Glutamatergic neuron (in vitro differentiated cells): ENCODE data around the gene DLL4. TPM values are rescaled to one million over a fixed set of nuclear protein-coding genes. Genes with fewer than 3 reads are reported as not detected.
"Not testable (repeated sequence)": the region's sequence is repeated elsewhere in the genome, so short reads cannot be mapped to it uniquely, and the experiment has no call there.

Experiments
- DNase-seq: peaks from one replicate; pipeline ENCODE4 v3.0.0; 2022
- H3K27ac Mint-ChIP-seq: one replicate; pipeline ENCODE4 v1.8.0; 2020; ENCODE audit warnings: mild to moderate bottlenecking, mixed read lengths, inconsistent platforms; ENCODE audit not compliant: unreplicated experiment
- H3K27me3 Mint-ChIP-seq: one replicate; pipeline ENCODE4 v1.8.0; 2020; ENCODE audit warnings: mild to moderate bottlenecking, moderate library complexity, mixed read lengths, inconsistent platforms; ENCODE audit not compliant: unreplicated experiment
- H3K36me3 Mint-ChIP-seq: one replicate; pipeline ENCODE4 v1.8.0; 2020; ENCODE audit warnings: mild to moderate bottlenecking, mixed read lengths, inconsistent platforms; ENCODE audit not compliant: unreplicated experiment
- H3K4me1 Mint-ChIP-seq: one replicate; pipeline ENCODE4 v1.8.0; 2020; ENCODE audit warnings: mild to moderate bottlenecking, low read depth, mixed read lengths, inconsistent platforms; ENCODE audit not compliant: unreplicated experiment
- H3K4me3 Mint-ChIP-seq: one replicate; pipeline ENCODE4 v1.8.0; 2020; ENCODE audit warnings: mild to moderate bottlenecking, mixed read lengths, inconsistent platforms; ENCODE audit not compliant: unreplicated experiment
- H3K9me3 Mint-ChIP-seq: one replicate; pipeline ENCODE4 v1.8.0; 2020; ENCODE audit warnings: mild to moderate bottlenecking, moderate library complexity, mixed read lengths, inconsistent platforms; ENCODE audit not compliant: unreplicated experiment
- total RNA-seq: library from RNA; stranded (reverse); fragmentation: NEBNext Ultra II Directional; extraction: Animal tissue kit (Norgen Biotek cat#: 25700); gene quantifications from one replicate; pipeline ENCODE4 v1.2.1, GENCODE V29; 2021; ENCODE audit not compliant: unreplicated experiment
- TF ChIP-seq, protein P1 (sequence below): fragments of 200-600 bp; sonication (generic); IDR thresholded peaks from one replicate; pipeline ENCODE4 v1.5.0; 2021; ENCODE audit not compliant: partially characterized antibody, unreplicated experiment

The DLL4 gene
- total RNA-seq, 1 donor from 2014 or later: 12.5 TPM

DNA sequence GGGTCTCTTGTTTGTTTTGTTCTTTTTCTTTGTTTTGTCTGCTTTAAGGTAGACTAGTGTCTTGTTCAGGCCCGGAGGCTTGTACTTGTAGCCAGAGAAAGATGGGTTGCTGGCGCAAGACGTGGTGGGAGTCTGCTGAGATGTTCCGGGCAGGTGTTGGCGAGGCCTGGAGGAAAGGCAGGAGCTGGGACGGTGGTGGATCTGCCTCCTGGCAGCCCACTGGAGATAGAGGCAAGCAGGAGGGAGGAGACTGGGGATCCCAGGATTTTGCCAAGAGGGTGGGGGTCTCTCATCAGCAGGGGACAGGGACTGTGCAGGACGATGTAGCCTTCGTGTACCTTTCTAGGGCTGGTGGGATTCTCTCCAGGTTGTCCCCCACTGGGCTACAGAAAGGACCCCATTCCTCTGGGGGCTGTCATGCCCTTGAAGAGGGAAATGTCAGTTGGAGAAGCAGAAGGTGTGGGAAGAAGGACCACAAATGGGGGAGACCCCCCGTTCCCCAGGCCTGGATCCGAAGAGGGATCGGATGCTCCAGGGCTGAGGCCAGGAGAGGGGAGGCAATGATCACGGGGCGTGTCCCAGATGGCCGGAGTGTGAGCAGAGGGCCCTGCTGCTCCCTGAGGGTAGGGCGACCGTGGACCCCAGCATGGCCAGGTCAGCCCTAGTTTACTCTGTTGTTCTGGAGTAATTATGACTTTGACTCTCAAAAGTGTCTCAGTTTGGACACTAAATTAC lies 31.2 kb downstream of the DLL4 start:
- H3K27me3 Mint-ChIP-seq: peaks cover 10% of the 10 kb centered on the region
- peaks cover 7% of the 10 kb centered on the region for H3K4me1 Mint-ChIP-seq
- peaks cover 4% of the 10 kb centered on the region for H3K9me3 Mint-ChIP-seq
- no peak for DNase-seq
- TF ChIP-seq, protein P1, sequence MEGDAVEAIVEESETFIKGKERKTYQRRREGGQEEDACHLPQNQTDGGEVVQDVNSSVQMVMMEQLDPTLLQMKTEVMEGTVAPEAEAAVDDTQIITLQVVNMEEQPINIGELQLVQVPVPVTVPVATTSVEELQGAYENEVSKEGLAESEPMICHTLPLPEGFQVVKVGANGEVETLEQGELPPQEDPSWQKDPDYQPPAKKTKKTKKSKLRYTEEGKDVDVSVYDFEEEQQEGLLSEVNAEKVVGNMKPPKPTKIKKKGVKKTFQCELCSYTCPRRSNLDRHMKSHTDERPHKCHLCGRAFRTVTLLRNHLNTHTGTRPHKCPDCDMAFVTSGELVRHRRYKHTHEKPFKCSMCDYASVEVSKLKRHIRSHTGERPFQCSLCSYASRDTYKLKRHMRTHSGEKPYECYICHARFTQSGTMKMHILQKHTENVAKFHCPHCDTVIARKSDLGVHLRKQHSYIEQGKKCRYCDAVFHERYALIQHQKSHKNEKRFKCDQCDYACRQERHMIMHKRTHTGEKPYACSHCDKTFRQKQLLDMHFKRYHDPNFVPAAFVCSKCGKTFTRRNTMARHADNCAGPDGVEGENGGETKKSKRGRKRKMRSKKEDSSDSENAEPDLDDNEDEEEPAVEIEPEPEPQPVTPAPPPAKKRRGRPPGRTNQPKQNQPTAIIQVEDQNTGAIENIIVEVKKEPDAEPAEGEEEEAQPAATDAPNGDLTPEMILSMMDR: no peak
- no peak overlapping the region for H3K27ac Mint-ChIP-seq
- H3K4me3 Mint-ChIP-seq: no peak overlapping the region
- H3K36me3 Mint-ChIP-seq: peaks cover 5% of the 10 kb centered on the region

DNA sequence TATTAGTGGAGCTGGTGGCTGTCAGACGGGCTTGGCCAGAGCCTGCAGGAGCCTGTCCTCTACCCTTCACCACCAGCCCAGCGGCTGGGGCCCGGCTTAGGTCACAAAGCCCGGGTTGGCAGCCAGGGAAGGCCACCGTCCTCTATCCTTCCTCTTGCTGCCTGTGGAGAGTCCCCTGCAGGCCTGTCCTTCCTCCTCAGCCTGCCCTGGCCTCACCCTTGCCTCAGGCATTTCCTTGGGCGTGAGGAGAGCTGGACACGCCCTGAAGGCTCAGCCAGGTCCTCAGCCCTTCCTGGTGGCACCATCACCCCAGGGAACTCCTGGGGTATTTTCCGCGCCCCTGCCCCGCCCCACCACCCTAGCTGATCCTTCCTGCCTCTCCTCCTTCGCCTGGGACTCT lies 31.8 kb downstream of the DLL4 start:
- Mint-ChIP-seq H3K27ac (no peak overlapping the region), H3K36me3 (peaks cover 5% of the 10 kb centered on the region), H3K9me3 (peaks cover 4% of the 10 kb centered on the region), H3K4me1 (peaks cover 8% of the 10 kb centered on the region), H3K27me3 (peaks cover 10% of the 10 kb centered on the region), H3K4me3 (no peak overlapping the region)
- no peak for DNase-seq
- TF ChIP-seq, protein P1: no peak

DNA sequence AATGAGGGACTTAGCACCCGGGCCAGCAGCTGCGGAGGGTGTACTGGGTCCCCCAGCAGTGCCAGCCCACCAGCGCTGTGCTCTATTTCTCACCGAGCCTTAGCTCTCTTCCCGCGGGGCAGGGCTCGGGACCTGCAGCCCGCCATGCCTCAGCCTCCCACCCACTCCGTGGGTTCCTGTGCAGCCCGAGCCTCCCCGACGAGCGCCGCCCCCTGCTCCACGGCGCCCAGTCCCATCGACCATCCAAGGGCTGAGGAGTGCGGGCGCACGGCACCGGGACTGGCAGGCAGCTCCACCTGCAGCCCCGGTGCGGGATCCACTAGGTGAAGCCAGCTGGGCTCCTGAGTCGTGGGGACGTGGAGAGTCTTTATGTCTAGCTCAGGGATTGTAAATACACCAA lies 32.6 kb downstream of the DLL4 start:
- H3K27ac Mint-ChIP-seq, DNase-seq, H3K36me3 Mint-ChIP-seq, H3K9me3 Mint-ChIP-seq, H3K4me3 Mint-ChIP-seq: not testable (repeated sequence)
- H3K27me3 Mint-ChIP-seq: peaks cover 10% of the 10 kb centered on the region
- peaks cover 17% of the 10 kb centered on the region for H3K4me1 Mint-ChIP-seq

DNA sequence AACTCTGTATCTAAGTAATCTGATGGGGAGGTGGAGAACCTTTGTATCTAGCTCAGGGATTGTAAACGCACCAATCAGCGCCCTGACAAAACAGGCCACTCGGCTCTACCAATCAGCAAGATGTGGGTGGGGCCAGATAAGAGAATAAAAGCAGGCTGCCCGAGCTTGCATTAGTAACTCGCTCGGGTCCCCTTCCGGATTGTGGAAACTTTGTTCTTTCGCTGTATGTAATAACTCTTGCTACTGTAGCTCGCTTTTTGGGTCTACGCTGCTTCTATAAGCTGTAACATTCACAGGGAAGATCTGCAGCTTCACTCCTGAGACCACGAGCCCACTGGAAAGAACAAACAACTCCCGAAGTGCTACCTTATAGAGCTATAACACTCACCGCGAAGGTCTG lies 33.2 kb downstream of the DLL4 start:
- H3K9me3 Mint-ChIP-seq, DNase-seq, H3K27ac Mint-ChIP-seq, H3K4me3 Mint-ChIP-seq, H3K36me3 Mint-ChIP-seq: not testable (repeated sequence)
- Mint-ChIP-seq H3K4me1 (peaks cover 18% of the 10 kb centered on the region), H3K27me3 (peaks cover 10% of the 10 kb centered on the region)

DNA sequence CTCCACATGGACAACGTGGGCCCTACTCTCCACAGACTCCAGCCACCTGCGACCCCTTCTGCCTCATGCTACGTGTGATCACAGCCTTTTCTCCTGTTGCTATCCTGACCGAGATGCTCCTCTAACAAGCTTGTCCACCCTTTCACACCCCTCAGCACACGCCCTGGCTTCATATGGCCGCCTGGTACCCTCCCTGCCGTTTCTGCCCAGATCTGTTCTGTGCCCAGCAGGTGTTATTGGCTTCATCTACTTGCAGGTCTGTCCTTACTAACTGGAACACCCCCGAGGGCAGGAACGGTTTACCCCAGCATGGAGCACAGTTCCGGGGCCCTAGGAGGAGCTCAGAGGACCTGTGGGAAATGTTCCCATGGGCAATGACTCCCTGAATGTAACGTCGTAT lies 34.1 kb downstream of the DLL4 start:
- peaks cover 5% of the 10 kb centered on the region for H3K36me3 Mint-ChIP-seq
- H3K4me1 Mint-ChIP-seq: peaks cover 18% of the 10 kb centered on the region
- TF ChIP-seq, protein P1: no peak
- H3K27ac Mint-ChIP-seq: no peak overlapping the region
- H3K9me3 Mint-ChIP-seq: peaks cover 4% of the 10 kb centered on the region
- H3K27me3 Mint-ChIP-seq: peaks cover 7% of the 10 kb centered on the region
- H3K4me3 Mint-ChIP-seq: no peak overlapping the region
- no peak for DNase-seq

DNA sequence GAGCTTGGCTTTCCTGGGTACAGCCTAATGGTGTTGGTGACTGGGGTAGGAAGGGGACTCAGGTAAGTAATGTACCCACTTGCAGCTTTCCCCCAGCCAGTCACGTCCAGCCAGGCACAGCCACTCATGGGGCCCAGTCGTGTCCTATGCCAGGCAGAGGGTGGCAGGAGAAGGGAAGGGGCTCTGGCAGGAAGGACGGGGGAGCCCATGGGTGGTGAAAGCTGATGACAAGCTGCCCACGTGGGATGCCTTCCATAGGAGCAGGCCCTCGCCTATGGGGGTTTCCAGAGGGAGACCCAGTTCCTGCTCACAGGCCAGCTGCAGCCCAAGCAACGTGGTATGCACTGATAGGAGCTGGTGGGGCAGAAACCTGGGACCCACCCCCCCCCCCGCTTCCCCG lies 34.9 kb downstream of the DLL4 start:
- Mint-ChIP-seq H3K9me3 (peaks cover 4% of the 10 kb centered on the region), H3K4me1 (peaks cover 14% of the 10 kb centered on the region), H3K27me3 (peaks cover 3% of the 10 kb centered on the region), H3K27ac (no peak overlapping the region), H3K36me3 (peaks cover 5% of the 10 kb centered on the region), H3K4me3 (no peak overlapping the region)
- TF ChIP-seq, protein P1: no peak
- DNase-seq: no peak
